Activated T-cell treated with anti-CD3 and anti-CD28 coated beads, Interleukin-2, amount 50 U/mL, for 1 hour (primary cell): Measurements from ENCODE around the gene AGAP3.

ENCODE experiments used
- DNase-seq: peaks from one replicate; pipeline ENCODE4 v3.0.0-alpha.2; 2020

The AGAP3 gene

GRCh38 chr7:151192002-151192539, 105.8 kb downstream of the AGAP3 start:
- no peak for DNase-seq

- no peak for DNase-seq
Observed at GRCh38 chr7:151193203-151193978, 107.1 kb downstream of the AGAP3 start.
